ENCODE measurements around the gene B4GAT1.
A peak's percentile ranks its signal among the peaks of the same experiment; 100 is the strongest.
"Not testable (repeated sequence)": the region's sequence is repeated elsewhere in the genome, so short reads cannot be mapped to it uniquely, and the experiment has no call there.

Gene B4GAT1

GRCh38 chr11:66320289-66320688, 27.1 kb downstream of the B4GAT1 start:
- not testable (repeated sequence) for DNase-seq

- DNase-seq, result no peak
Measured at GRCh38 chr11:66318600-66318970, 28.8 kb downstream of the B4GAT1 start.

GRCh38 chr11:66317723-66318599, 29.5 kb downstream of the B4GAT1 start:
- peak; percentile 86 for DNase-seq

- DNase-seq, result no peak
Measured at GRCh38 chr11:66317322-66317722, 30.1 kb downstream of the B4GAT1 start.

- DNase-seq, result no peak
Measured at GRCh38 chr11:66316849-66317251, 30.6 kb downstream of the B4GAT1 start, which contains the start of gene CD248. Gene CD248 (minus strand): TSS chr11:66317044. CDS start chr11:66317027, 17 bp downstream.

GRCh38 chr11:66315921-66316811, 31.3 kb downstream of the B4GAT1 start:
- no peak for DNase-seq

GRCh38 chr11:66315498-66315885, 31.9 kb downstream of the B4GAT1 start:
- DNase-seq, result no peak

- no peak for DNase-seq
Measured at GRCh38 chr11:66314561-66315497, 32.6 kb downstream of the B4GAT1 start.

- no peak for DNase-seq
Measured at GRCh38 chr11:66314186-66314501, 33.3 kb downstream of the B4GAT1 start.

- DNase-seq, result no peak
Measured at GRCh38 chr11:66313321-66314185, 33.9 kb downstream of the B4GAT1 start.

GRCh38 chr11:66312549-66313320, 34.7 kb downstream of the B4GAT1 start:
- DNase-seq, result peak; percentile 81

GRCh38 chr11:66311965-66312548, 35.4 kb downstream of the B4GAT1 start:
- peak; percentile 61 for DNase-seq

- no peak for DNase-seq
Measured at GRCh38 chr11:66311470-66311964, 35.9 kb downstream of the B4GAT1 start.

GRCh38 chr11:66310803-66311440, 36.5 kb downstream of the B4GAT1 start:
- DNase-seq, result not testable (repeated sequence)

GRCh38 chr11:66310324-66310723, 37.1 kb downstream of the B4GAT1 start:
- DNase-seq, result no peak

- DNase-seq, result no peak
Measured at GRCh38 chr11:66309475-66309874, 38.0 kb downstream of the B4GAT1 start.

GRCh38 chr11:66302656-66303055, 44.8 kb downstream of the B4GAT1 start:
- DNase-seq, result no peak

- no peak for DNase-seq
Measured at GRCh38 chr11:66299186-66299585, 48.2 kb downstream of the B4GAT1 start.

- DNase-seq, result no peak
Measured at GRCh38 chr11:66297610-66298009, 49.8 kb downstream of the B4GAT1 start.
